ENCODE measurements around the gene PCSK6.

The PCSK6 gene

GRCh38 chr15:101437618-101438481 lies 51.7 kb downstream of the PCSK6 start:
- H3K4me1 Mint-ChIP-seq: peaks cover 3% of the 10 kb centered on the region
- H3K27me3 Mint-ChIP-seq: peaks cover 14% of the 10 kb centered on the region
- H3K27ac Mint-ChIP-seq: no peak overlapping the region
- no peak for ATAC-seq
- no peak overlapping the region for H3K4me3 Mint-ChIP-seq
- no peak for DNase-seq
- H3K36me3 Mint-ChIP-seq (ENCODE audit: low read depth): no peaks in the 10 kb centered on the region
- no peaks in the 10 kb centered on the region for H3K9me3 Mint-ChIP-seq

- DNase-seq (no peak), ATAC-seq (no peak)
- H3K27me3 Mint-ChIP-seq: peaks cover 12% of the 10 kb centered on the region
- no peak overlapping the region for H3K27ac Mint-ChIP-seq
- no peak overlapping the region for H3K4me3 Mint-ChIP-seq
- H3K36me3 Mint-ChIP-seq (ENCODE audit: low read depth): no peaks in the 10 kb centered on the region
- peaks cover 3% of the 10 kb centered on the region for H3K4me1 Mint-ChIP-seq
- H3K9me3 Mint-ChIP-seq: no peaks in the 10 kb centered on the region
Measured at GRCh38 chr15:101437209-101437608, 52.3 kb downstream of the PCSK6 start.

GRCh38 chr15:101436526-101436925 lies 53.0 kb downstream of the PCSK6 start:
- H3K27me3 Mint-ChIP-seq: peaks cover 11% of the 10 kb centered on the region
- no peaks in the 10 kb centered on the region for H3K36me3 Mint-ChIP-seq (ENCODE audit: low read depth)
- H3K4me1 Mint-ChIP-seq: peaks cover 2% of the 10 kb centered on the region
- H3K27ac Mint-ChIP-seq: no peak overlapping the region
- no peaks in the 10 kb centered on the region for H3K9me3 Mint-ChIP-seq
- no peak overlapping the region for H3K4me3 Mint-ChIP-seq
- ATAC-seq: no peak
- DNase-seq: no peak

GRCh38 chr15:101435761-101436160 lies 53.7 kb downstream of the PCSK6 start:
- no peaks in the 10 kb centered on the region for H3K4me1 Mint-ChIP-seq
- DNase-seq (no peak), ATAC-seq (no peak)
- H3K27ac Mint-ChIP-seq: no peak overlapping the region
- H3K27me3 Mint-ChIP-seq: peaks cover 11% of the 10 kb centered on the region
- no peak overlapping the region for H3K4me3 Mint-ChIP-seq
- H3K9me3 Mint-ChIP-seq: no peaks in the 10 kb centered on the region
- no peaks in the 10 kb centered on the region for H3K36me3 Mint-ChIP-seq (ENCODE audit: low read depth)

GRCh38 chr15:101434032-101434920 lies 55.2 kb downstream of the PCSK6 start:
- Mint-ChIP-seq H3K4me3 (no peak overlapping the region), H3K27me3 (peaks cover 11% of the 10 kb centered on the region), H3K4me1 (no peaks in the 10 kb centered on the region), H3K27ac (no peak overlapping the region), H3K9me3 (no peaks in the 10 kb centered on the region), H3K36me3 (ENCODE audit: low read depth) (no peaks in the 10 kb centered on the region)
- no peak for ATAC-seq
- DNase-seq: no peak

- H3K36me3 Mint-ChIP-seq (ENCODE audit: low read depth): no peaks in the 10 kb centered on the region
- no peak for ATAC-seq
- no peaks in the 10 kb centered on the region for H3K9me3 Mint-ChIP-seq
- no peak overlapping the region for H3K4me3 Mint-ChIP-seq
- H3K27ac Mint-ChIP-seq: no peak overlapping the region
- H3K27me3 Mint-ChIP-seq: peaks cover 3% of the 10 kb centered on the region
- no peak for DNase-seq
- no peaks in the 10 kb centered on the region for H3K4me1 Mint-ChIP-seq
Measured at GRCh38 chr15:101433396-101433795, 56.1 kb downstream of the PCSK6 start.

- no peaks in the 10 kb centered on the region for H3K9me3 Mint-ChIP-seq
Measured at GRCh38 chr15:101432982-101433381, 56.5 kb downstream of the PCSK6 start.

GRCh38 chr15:101431748-101432147 lies 57.8 kb downstream of the PCSK6 start:
- Mint-ChIP-seq H3K27ac (no peak overlapping the region), H3K27me3 (no peaks in the 10 kb centered on the region), H3K36me3 (ENCODE audit: low read depth) (no peaks in the 10 kb centered on the region), H3K4me3 (no peak overlapping the region), H3K9me3 (no peaks in the 10 kb centered on the region), H3K4me1 (no peaks in the 10 kb centered on the region)
- no peak for DNase-seq
- no peak for ATAC-seq

More at GRCh38 chr15:101432982-101433381, 56.5 kb downstream of the PCSK6 start:
- H3K27me3 Mint-ChIP-seq: peaks cover 2% of the 10 kb centered on the region
- no peak overlapping the region for H3K27ac Mint-ChIP-seq
- no peaks in the 10 kb centered on the region for H3K36me3 Mint-ChIP-seq (ENCODE audit: low read depth)
- DNase-seq (no peak), ATAC-seq (no peak)
- no peaks in the 10 kb centered on the region for H3K4me1 Mint-ChIP-seq
- H3K4me3 Mint-ChIP-seq: no peak overlapping the region

GRCh38 chr15:101431301-101431700 lies 58.2 kb downstream of the PCSK6 start:
- H3K4me3 Mint-ChIP-seq: no peak overlapping the region
- H3K27me3 Mint-ChIP-seq: no peaks in the 10 kb centered on the region
- ATAC-seq (no peak), DNase-seq (no peak)
- no peaks in the 10 kb centered on the region for H3K36me3 Mint-ChIP-seq (ENCODE audit: low read depth)
- H3K4me1 Mint-ChIP-seq: no peaks in the 10 kb centered on the region
- H3K27ac Mint-ChIP-seq: no peak overlapping the region
- H3K9me3 Mint-ChIP-seq: no peaks in the 10 kb centered on the region

GRCh38 chr15:101429646-101430045 lies 59.9 kb downstream of the PCSK6 start:
- ATAC-seq: no peak

GRCh38 chr15:101429191-101429590 lies 60.3 kb downstream of the PCSK6 start:
- Mint-ChIP-seq H3K9me3 (no peaks in the 10 kb centered on the region), H3K27ac (no peak overlapping the region), H3K4me3 (no peak overlapping the region), H3K4me1 (no peaks in the 10 kb centered on the region), H3K36me3 (ENCODE audit: low read depth) (no peaks in the 10 kb centered on the region), H3K27me3 (no peaks in the 10 kb centered on the region)
- ATAC-seq: no peak
- DNase-seq: no peak

More at GRCh38 chr15:101429646-101430045, 59.9 kb downstream of the PCSK6 start:
- no peak overlapping the region for H3K27ac Mint-ChIP-seq
- H3K9me3 Mint-ChIP-seq: no peaks in the 10 kb centered on the region
- no peaks in the 10 kb centered on the region for H3K36me3 Mint-ChIP-seq (ENCODE audit: low read depth)
- H3K27me3 Mint-ChIP-seq: no peaks in the 10 kb centered on the region
- no peaks in the 10 kb centered on the region for H3K4me1 Mint-ChIP-seq
- DNase-seq: no peak
- H3K4me3 Mint-ChIP-seq: no peak overlapping the region

GRCh38 chr15:101428758-101429157 lies 60.7 kb downstream of the PCSK6 start:
- no peak overlapping the region for H3K27ac Mint-ChIP-seq
- H3K9me3 Mint-ChIP-seq: no peaks in the 10 kb centered on the region
- H3K4me3 Mint-ChIP-seq: no peak overlapping the region
- ATAC-seq: no peak
- no peaks in the 10 kb centered on the region for H3K36me3 Mint-ChIP-seq (ENCODE audit: low read depth)
- H3K27me3 Mint-ChIP-seq: no peaks in the 10 kb centered on the region
- DNase-seq: no peak
- H3K4me1 Mint-ChIP-seq: no peaks in the 10 kb centered on the region

- no peak overlapping the region for H3K4me3 Mint-ChIP-seq
- H3K4me1 Mint-ChIP-seq: no peaks in the 10 kb centered on the region
- peaks cover 3% of the 10 kb centered on the region for H3K9me3 Mint-ChIP-seq
- DNase-seq (no peak), ATAC-seq (no peak)
- H3K27me3 Mint-ChIP-seq: peaks cover 6% of the 10 kb centered on the region
- no peaks in the 10 kb centered on the region for H3K36me3 Mint-ChIP-seq (ENCODE audit: low read depth)
- H3K27ac Mint-ChIP-seq: no peak overlapping the region
Measured at GRCh38 chr15:101427606-101428487, 61.7 kb downstream of the PCSK6 start.

- Mint-ChIP-seq H3K4me3 (no peak overlapping the region), H3K27ac (no peak overlapping the region), H3K27me3 (peaks cover 9% of the 10 kb centered on the region)
Measured at GRCh38 chr15:101426761-101427333, 62.7 kb downstream of the PCSK6 start.

More at GRCh38 chr15:101426761-101427333, 62.7 kb downstream of the PCSK6 start:
- ATAC-seq (no peak), DNase-seq (no peak)
- peaks cover 9% of the 10 kb centered on the region for H3K9me3 Mint-ChIP-seq
- H3K36me3 Mint-ChIP-seq (ENCODE audit: low read depth): no peaks in the 10 kb centered on the region
- H3K4me1 Mint-ChIP-seq: no peaks in the 10 kb centered on the region

Data from activated naive CD8-positive, alpha-beta T cell treated with anti-CD3 and anti-CD28 coated beads, Interleukin-2, amount 50 U/mL, for 24 hours (primary cell).